ENCODE results near the gene BICRA. TPM values are rescaled to one million over a fixed set of nuclear protein-coding genes. Genes with fewer than 3 reads are reported as not detected.
"Not testable (repeated sequence)": the region's sequence is repeated elsewhere in the genome, so short reads cannot be mapped to it uniquely, and the experiment has no call there.

BICRA gene
- polyA plus RNA-seq, 4 donors = 4.3 to 10.9 (median 8.4) TPM

DNA sequence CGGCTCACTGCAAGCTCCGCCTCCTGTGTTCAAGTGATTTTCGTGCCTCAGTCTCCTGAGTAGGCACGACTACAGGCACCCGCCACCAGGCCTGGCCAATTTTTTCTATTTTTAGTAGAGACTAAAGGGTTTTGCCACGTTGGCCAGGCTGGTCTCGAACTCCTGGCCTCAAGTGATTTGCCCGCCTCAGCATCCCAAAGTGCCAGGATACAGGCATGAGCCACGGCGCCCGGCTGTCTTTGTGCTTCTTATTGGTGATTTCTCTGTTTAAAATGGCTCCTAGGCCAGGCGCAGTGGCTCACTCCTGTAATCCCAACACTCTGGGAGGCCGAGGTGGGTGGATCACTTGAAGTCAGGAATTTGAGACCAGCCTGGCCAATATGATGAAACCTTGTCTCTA lies 59.6 kb downstream of the BICRA start:
- not testable (repeated sequence) for H3K4me3 ChIP-seq (ENCODE audit: low read depth in 1 of 3, low read length in 3 of 3); DNase-seq; H3K9me3 ChIP-seq (ENCODE audit: control insufficient read depth in 2 of 2, insufficient read depth in 1 of 2, low read depth in 1 of 2, low read length in 1 of 2); H3K27ac ChIP-seq (ENCODE audit: low read depth in 1 of 3, low read length in 2 of 3); FAIRE-seq; H3K27me3 ChIP-seq (ENCODE audit: control insufficient read depth in 3 of 3, insufficient read depth in 3 of 3, low read length in 3 of 3)
- Histone ChIP-seq H3K4me1 (ENCODE audit: control insufficient read depth in 3 of 3, insufficient read depth in 2 of 3, low read depth in 1 of 3, low read length in 2 of 3) (peaks cover 8 to 18% (median 11%) of the 10 kb centered on the region in 3 donors), H3K36me3 (ENCODE audit: control insufficient read depth in 3 of 3, insufficient read depth in 2 of 3, low read depth in 1 of 3, low read length in 3 of 3) (peaks cover under 1 to 35% (median 2%) of the 10 kb centered on the region in 3 donors)
- 89 to 95% (median 89%) methylated on average over 13 of the region's 13 CpGs for WGBS, 3 donors

DNA sequence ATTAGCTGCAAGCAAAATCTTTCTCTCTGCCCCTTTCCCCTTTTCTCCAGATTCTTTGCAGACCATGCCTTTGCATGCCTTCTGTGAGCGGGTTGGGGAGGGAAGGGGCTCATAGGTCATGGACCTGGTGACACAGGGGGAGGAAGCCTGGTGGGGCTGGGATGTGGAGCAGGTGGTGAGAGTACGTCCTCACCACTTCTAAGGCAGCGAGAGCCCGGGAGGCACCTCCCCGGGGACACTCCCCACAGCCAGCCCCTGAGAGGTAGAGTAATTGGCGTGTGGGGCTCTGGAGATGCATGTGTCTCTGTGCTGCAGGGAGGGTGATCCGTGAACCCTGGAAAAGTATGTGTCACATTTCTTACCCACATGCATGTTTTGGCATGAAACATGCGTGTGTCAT lies 61.8 kb downstream of the BICRA start:
- DNase-seq (no peak), FAIRE-seq (no peak)
- Histone ChIP-seq H3K4me1 (ENCODE audit: control insufficient read depth in 3 of 3, insufficient read depth in 2 of 3, low read depth in 1 of 3, low read length in 2 of 3) (peaks cover 0 to 7% (median 3%) of the 10 kb centered on the region in 3 donors), H3K27me3 (ENCODE audit: control insufficient read depth in 3 of 3, insufficient read depth in 3 of 3, low read length in 3 of 3) (no peaks in the 10 kb centered on the region), H3K36me3 (ENCODE audit: control insufficient read depth in 3 of 3, insufficient read depth in 2 of 3, low read depth in 1 of 3, low read length in 3 of 3) (peaks cover 7 to 50% (median 7%) of the 10 kb centered on the region in 3 donors), H3K4me3 (ENCODE audit: low read depth in 1 of 3, low read length in 3 of 3) (no peak overlapping the region), H3K9me3 (ENCODE audit: control insufficient read depth in 2 of 2, insufficient read depth in 1 of 2, low read depth in 1 of 2, low read length in 1 of 2) (no peaks in the 10 kb centered on the region), H3K27ac (ENCODE audit: low read depth in 1 of 3, low read length in 2 of 3) (no peak overlapping the region)
- 96 to 99% (median 98%) methylated on average over 8 of the region's 8 CpGs for WGBS, 3 donors

DNA sequence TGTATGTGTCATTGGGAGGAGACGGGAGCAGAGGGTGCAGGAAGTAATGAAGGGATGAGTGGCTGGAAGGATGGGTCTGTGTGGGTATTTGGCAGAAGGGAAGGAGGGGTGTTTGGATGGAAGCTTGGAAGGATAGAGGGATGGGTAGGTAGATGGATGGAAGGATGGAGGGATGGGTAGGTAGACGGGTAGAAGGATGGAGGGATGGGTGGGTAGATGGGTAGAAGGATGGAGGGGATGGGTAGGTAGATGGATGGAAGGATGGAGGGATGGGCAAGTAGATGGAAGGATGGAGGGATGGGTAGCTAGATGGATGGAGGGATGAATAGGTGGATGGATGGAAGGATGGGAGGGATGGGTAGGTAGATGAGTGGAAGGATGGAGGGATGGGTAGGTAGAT lies 62.6 kb downstream of the BICRA start:
- Histone ChIP-seq H3K4me1 (ENCODE audit: control insufficient read depth in 3 of 3, insufficient read depth in 2 of 3, low read depth in 1 of 3, low read length in 2 of 3) (peaks cover 0 to 7% (median 0%) of the 10 kb centered on the region in 3 donors), H3K36me3 (ENCODE audit: control insufficient read depth in 3 of 3, insufficient read depth in 2 of 3, low read depth in 1 of 3, low read length in 3 of 3) (peaks cover 7 to 55% (median 9%) of the 10 kb centered on the region in 3 donors), H3K27ac (ENCODE audit: low read depth in 1 of 3, low read length in 2 of 3) (no peak overlapping the region), H3K27me3 (ENCODE audit: control insufficient read depth in 3 of 3, insufficient read depth in 3 of 3, low read length in 3 of 3) (no peaks in the 10 kb centered on the region), H3K4me3 (ENCODE audit: low read depth in 1 of 3, low read length in 3 of 3) (no peak overlapping the region), H3K9me3 (ENCODE audit: control insufficient read depth in 2 of 2, insufficient read depth in 1 of 2, low read depth in 1 of 2, low read length in 1 of 2) (no peaks in the 10 kb centered on the region)
- DNase-seq = no peak
- FAIRE-seq = no peak
- 94 to 98% (median 96%) methylated on average over 2 of the region's 2 CpGs for WGBS, 3 donors

DNA sequence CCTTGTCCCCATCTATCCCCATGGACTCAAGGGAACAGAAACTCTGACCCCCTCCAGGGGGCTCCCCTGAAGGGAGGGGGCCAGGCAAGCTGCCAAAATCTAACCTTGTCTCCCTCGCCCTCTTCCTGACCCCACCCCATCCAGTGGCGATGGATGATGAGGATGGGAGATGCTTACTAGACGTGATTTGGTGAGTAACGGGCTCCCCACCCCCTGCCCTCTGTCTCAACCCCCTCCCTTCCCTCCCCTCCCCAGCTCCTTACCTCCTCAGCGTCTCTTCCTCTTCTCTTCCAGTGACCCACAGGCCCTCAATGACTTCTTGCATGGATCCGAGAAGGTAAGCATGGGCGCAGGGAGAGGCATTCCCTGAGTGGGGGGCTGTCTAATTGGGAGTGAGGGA lies 64.5 kb downstream of the BICRA start:
- FAIRE-seq = no peak
- 90 to 94% (median 93%) methylated on average over 7 of the region's 7 CpGs for WGBS, 3 donors
- H3K9me3 ChIP-seq (ENCODE audit: control insufficient read depth in 2 of 2, insufficient read depth in 1 of 2, low read depth in 1 of 2, low read length in 1 of 2) = no peaks in the 10 kb centered on the region

DNA sequence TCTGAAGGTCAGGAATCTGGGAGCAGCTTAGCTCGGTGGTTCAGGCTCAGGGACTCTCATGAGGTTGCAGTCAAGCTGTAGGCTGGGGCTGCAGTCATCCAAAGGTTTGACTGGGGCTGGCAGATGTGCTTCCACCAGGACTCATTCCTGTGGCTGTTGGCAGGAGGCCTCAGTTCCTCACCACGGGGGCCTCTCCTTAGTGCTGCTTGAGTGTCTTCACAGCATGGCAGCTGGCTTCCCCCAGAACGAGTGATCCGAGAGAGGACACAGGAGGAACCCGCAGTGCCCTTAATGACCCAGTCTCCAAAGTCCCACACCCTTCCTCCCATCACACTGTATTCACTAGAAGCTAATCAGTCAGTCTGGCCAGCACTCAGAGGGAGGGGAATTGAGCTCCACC lies 65.6 kb downstream of the BICRA start:
- FAIRE-seq (no peak), DNase-seq (no peak)
- Histone ChIP-seq H3K27ac (ENCODE audit: low read depth in 1 of 3, low read length in 2 of 3) (no peak overlapping the region), H3K9me3 (ENCODE audit: control insufficient read depth in 2 of 2, insufficient read depth in 1 of 2, low read depth in 1 of 2, low read length in 1 of 2) (no peaks in the 10 kb centered on the region), H3K4me1 (ENCODE audit: control insufficient read depth in 3 of 3, insufficient read depth in 2 of 3, low read depth in 1 of 3, low read length in 2 of 3) (no peaks in the 10 kb centered on the region), H3K4me3 (ENCODE audit: low read depth in 1 of 3, low read length in 3 of 3) (no peak overlapping the region), H3K36me3 (ENCODE audit: control insufficient read depth in 3 of 3, insufficient read depth in 2 of 3, low read depth in 1 of 3, low read length in 3 of 3) (peaks cover 11 to 70% (median 11%) of the 10 kb centered on the region in 3 donors), H3K27me3 (ENCODE audit: control insufficient read depth in 3 of 3, insufficient read depth in 3 of 3, low read length in 3 of 3) (no peaks in the 10 kb centered on the region)
- WGBS, 3 donors = 82 to 91% (median 89%) methylated on average over 5 of the region's 5 CpGs

More for the DNA sequence above, 64.5 kb downstream of the BICRA start:
- peaks cover 7 to 64% (median 11%) of the 10 kb centered on the region in 3 donors for H3K36me3 ChIP-seq (ENCODE audit: control insufficient read depth in 3 of 3, insufficient read depth in 2 of 3, low read depth in 1 of 3, low read length in 3 of 3)
- H3K27me3 ChIP-seq (ENCODE audit: control insufficient read depth in 3 of 3, insufficient read depth in 3 of 3, low read length in 3 of 3) = no peaks in the 10 kb centered on the region
- DNase-seq = no peak
- H3K4me1 ChIP-seq (ENCODE audit: control insufficient read depth in 3 of 3, insufficient read depth in 2 of 3, low read depth in 1 of 3, low read length in 2 of 3) = no peaks in the 10 kb centered on the region
- H3K4me3 ChIP-seq (ENCODE audit: low read depth in 1 of 3, low read length in 3 of 3) = no peak overlapping the region
- no peak overlapping the region for H3K27ac ChIP-seq (ENCODE audit: low read depth in 1 of 3, low read length in 2 of 3)

DNA sequence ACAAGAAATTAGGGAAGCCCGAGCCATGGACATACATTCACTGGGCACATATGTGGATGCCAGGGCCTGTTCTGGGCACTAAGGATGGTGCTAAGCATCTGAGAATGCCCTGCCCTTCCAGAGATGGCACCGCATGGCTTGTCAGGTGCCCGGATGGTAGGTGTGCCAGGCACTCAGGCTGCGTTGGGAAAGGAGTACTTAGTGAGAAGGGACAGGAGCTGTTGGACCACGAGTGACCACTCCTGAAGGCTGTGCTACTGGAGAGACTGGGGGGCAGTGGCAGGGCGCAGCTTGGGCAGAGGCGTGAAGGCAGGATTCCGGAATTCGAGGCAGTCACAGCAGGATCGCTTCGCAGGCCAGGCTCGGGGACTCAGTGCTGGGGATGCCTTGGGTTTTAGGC lies 66.3 kb downstream of the BICRA start:
- Histone ChIP-seq H3K9me3 (ENCODE audit: control insufficient read depth in 2 of 2, insufficient read depth in 1 of 2, low read depth in 1 of 2, low read length in 1 of 2) (no peaks in the 10 kb centered on the region), H3K27ac (ENCODE audit: low read depth in 1 of 3, low read length in 2 of 3) (no peak overlapping the region), H3K36me3 (ENCODE audit: control insufficient read depth in 3 of 3, insufficient read depth in 2 of 3, low read depth in 1 of 3, low read length in 3 of 3) (peaks cover 9 to 65% (median 11%) of the 10 kb centered on the region in 3 donors), H3K27me3 (ENCODE audit: control insufficient read depth in 3 of 3, insufficient read depth in 3 of 3, low read length in 3 of 3) (no peaks in the 10 kb centered on the region), H3K4me1 (ENCODE audit: control insufficient read depth in 3 of 3, insufficient read depth in 2 of 3, low read depth in 1 of 3, low read length in 2 of 3) (no peaks in the 10 kb centered on the region), H3K4me3 (ENCODE audit: low read depth in 1 of 3, low read length in 3 of 3) (no peak overlapping the region)
- 94 to 98% (median 96%) methylated on average over 12 of the region's 12 CpGs for WGBS, 3 donors
- DNase-seq (no peak), FAIRE-seq (no peak)

DNA sequence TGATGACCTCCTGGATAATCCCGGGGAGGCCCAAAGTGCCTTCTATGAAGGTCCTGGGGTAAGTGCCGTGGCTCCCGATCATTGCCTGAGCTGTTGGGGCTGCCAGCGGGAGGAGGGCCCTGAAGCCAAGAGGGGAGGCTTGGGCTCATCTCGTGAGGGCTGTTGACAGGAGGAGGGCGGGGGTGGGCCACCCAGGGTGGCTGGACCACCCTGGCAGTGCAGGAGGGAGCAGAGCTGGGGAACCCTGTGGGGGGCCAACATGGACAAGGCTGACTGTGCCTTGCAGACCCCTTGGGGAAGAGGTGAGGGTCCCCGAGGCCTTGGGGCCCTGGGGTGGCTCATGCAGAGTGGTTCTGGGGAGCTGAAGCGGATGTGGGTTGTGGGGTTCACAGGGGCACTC lies 66.9 kb downstream of the BICRA start:
- 85 to 93% (median 86%) methylated on average over 8 of the region's 8 CpGs for WGBS, 3 donors

DNA sequence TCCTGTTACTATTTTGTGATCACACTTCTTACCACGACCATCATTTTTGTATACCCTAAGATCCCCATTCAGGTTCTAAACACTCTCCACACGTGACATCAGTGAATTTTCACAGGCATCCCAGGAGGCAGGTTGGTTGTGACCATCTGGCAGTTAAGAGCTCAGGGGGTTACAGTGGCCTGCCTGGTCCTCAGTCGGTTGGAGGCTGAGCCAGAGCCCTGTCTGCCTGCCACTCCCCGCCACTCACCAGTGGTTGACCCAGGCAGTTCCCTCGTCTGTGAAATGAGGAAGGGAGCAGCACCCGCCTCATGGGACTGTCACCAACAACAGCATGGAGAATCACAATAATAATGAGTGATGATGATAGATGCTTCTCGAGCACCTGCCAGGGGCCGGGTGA lies 67.9 kb downstream of the BICRA start:
- Histone ChIP-seq H3K9me3 (ENCODE audit: control insufficient read depth in 2 of 2, insufficient read depth in 1 of 2, low read depth in 1 of 2, low read length in 1 of 2) (no peaks in the 10 kb centered on the region), H3K4me1 (ENCODE audit: control insufficient read depth in 3 of 3, insufficient read depth in 2 of 3, low read depth in 1 of 3, low read length in 2 of 3) (no peaks in the 10 kb centered on the region), H3K27ac (ENCODE audit: low read depth in 1 of 3, low read length in 2 of 3) (no peak overlapping the region), H3K4me3 (ENCODE audit: low read depth in 1 of 3, low read length in 3 of 3) (no peak overlapping the region), H3K27me3 (ENCODE audit: control insufficient read depth in 3 of 3, insufficient read depth in 3 of 3, low read length in 3 of 3) (no peaks in the 10 kb centered on the region), H3K36me3 (ENCODE audit: control insufficient read depth in 3 of 3, insufficient read depth in 2 of 3, low read depth in 1 of 3, low read length in 3 of 3) (peaks cover 13 to 66% (median 15%) of the 10 kb centered on the region in 3 donors)
- FAIRE-seq = no peak
- WGBS, 3 donors = 86 to 89% (median 87%) methylated on average over 8 of the region's 8 CpGs
- DNase-seq = no peak

More for the DNA sequence above, 66.9 kb downstream of the BICRA start:
- Histone ChIP-seq H3K4me1 (ENCODE audit: control insufficient read depth in 3 of 3, insufficient read depth in 2 of 3, low read depth in 1 of 3, low read length in 2 of 3) (no peaks in the 10 kb centered on the region), H3K27me3 (ENCODE audit: control insufficient read depth in 3 of 3, insufficient read depth in 3 of 3, low read length in 3 of 3) (no peaks in the 10 kb centered on the region), H3K27ac (ENCODE audit: low read depth in 1 of 3, low read length in 2 of 3) (no peak overlapping the region), H3K9me3 (ENCODE audit: control insufficient read depth in 2 of 2, insufficient read depth in 1 of 2, low read depth in 1 of 2, low read length in 1 of 2) (no peaks in the 10 kb centered on the region), H3K4me3 (ENCODE audit: low read depth in 1 of 3, low read length in 3 of 3) (no peak overlapping the region), H3K36me3 (ENCODE audit: control insufficient read depth in 3 of 3, insufficient read depth in 2 of 3, low read depth in 1 of 3, low read length in 3 of 3) (peaks cover 12 to 62% (median 14%) of the 10 kb centered on the region in 3 donors)
- DNase-seq = no peak
- no peak for FAIRE-seq

DNA sequence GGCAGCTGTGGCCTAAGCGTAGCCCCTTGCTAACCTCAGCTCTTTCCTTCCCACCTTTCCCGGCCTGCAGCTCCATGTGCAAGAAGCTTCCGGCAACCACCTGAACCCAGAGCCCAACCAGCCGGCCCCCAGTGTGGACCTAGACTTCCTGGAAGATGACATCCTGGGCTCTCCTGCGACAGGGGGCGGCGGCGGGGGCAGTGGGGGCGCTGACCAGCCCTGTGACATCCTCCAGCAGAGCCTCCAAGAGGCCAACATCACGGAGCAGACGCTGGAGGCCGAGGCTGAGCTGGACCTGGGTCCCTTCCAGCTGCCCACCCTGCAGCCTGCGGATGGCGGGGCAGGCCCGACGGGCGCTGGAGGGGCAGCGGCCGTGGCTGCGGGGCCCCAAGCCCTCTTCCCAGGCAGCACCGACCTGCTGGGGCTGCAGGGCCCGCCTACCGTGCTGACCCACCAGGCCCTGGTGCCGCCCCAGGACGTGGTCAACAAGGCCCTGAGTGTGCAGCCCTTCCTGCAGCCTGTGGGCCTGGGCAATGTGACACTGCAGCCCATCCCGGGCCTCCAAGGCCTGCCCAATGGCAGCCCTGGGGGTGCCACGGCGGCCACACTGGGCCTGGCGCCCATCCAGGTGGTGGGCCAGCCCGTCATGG lies 70.4 kb downstream of the BICRA start:
- Histone ChIP-seq H3K9me3 (ENCODE audit: control insufficient read depth in 2 of 2, insufficient read depth in 1 of 2, low read depth in 1 of 2, low read length in 1 of 2) (no peaks in the 10 kb centered on the region), H3K4me1 (ENCODE audit: control insufficient read depth in 3 of 3, insufficient read depth in 2 of 3, low read depth in 1 of 3, low read length in 2 of 3) (no peaks in the 10 kb centered on the region), H3K27me3 (ENCODE audit: control insufficient read depth in 3 of 3, insufficient read depth in 3 of 3, low read length in 3 of 3) (no peaks in the 10 kb centered on the region), H3K36me3 (ENCODE audit: control insufficient read depth in 3 of 3, insufficient read depth in 2 of 3, low read depth in 1 of 3, low read length in 3 of 3) (peaks cover 6 to 56% (median 18%) of the 10 kb centered on the region in 3 donors), H3K4me3 (ENCODE audit: low read depth in 1 of 3, low read length in 3 of 3) (no peak overlapping the region), H3K27ac (ENCODE audit: low read depth in 1 of 3, low read length in 2 of 3) (no peak overlapping the region)
- 90 to 92% (median 90%) methylated on average over 15 to 30 of the region's 30 CpGs for WGBS, 3 donors
- DNase-seq (no peak), FAIRE-seq (no peak)

Data from small intestine (tissue), 7 donors.